Skin epidermis (tissue), 12 donors: ENCODE measurements around the gene DPYD.

Experiments used
- H3K27ac ChIP-seq, 21 experiments: fragments of 200-600 bp; sonication (generic) in 11 of 21; one replicate each; pipeline ENCODE4 v1.5.0; 2020; ENCODE audit warnings: mild to moderate bottlenecking in 3 of 21, inconsistent platforms in 2 of 21, moderate library complexity in 2 of 21
- H3K4me3 ChIP-seq, 7 experiments: fragments of 200-600 bp; sonication (generic) in 2 of 7; one replicate each; pipeline ENCODE4 v1.5.0; 2020; ENCODE audit warnings: inconsistent platforms in 2 of 7, mild to moderate bottlenecking in 2 of 7, moderate library complexity in 1 of 7

Gene DPYD

GRCh38 chr1:97093741-97094140, 827.1 kb downstream of the DPYD start:
- Histone ChIP-seq H3K27ac (no peak overlapping the region), H3K4me3 (no peak overlapping the region)

GRCh38 chr1:97092824-97093223, 828.0 kb downstream of the DPYD start:
- Histone ChIP-seq H3K27ac (no peak overlapping the region), H3K4me3 (no peak overlapping the region)

- Histone ChIP-seq H3K27ac (no peak overlapping the region), H3K4me3 (no peak overlapping the region)
Measured at GRCh38 chr1:97091679-97092078, 829.2 kb downstream of the DPYD start.

DNA sequence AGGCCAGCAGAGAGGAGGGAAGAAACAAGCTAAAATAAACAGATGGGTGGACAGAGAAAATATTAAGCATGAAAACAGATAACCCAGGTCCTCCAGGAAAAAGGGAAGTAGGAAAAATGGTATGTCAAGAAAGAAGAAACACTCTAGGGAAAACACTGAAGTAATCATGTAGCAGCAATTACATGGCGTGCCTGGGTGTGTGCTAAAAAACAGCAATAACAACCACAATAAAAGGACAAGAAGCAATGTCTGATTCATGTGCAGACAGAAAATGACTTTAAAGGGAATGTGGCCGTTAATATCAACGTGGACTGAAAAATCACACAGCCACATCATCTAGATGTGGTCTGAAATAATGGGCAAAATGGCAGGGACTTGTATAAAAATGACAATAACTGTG, 829.6 kb downstream of the DPYD start:
- Histone ChIP-seq H3K27ac (no peak overlapping the region), H3K4me3 (no peak overlapping the region)

GRCh38 chr1:97090725-97091124, 830.1 kb downstream of the DPYD start:
- no peak overlapping the region for H3K4me3 ChIP-seq

GRCh38 chr1:97089173-97089572, 831.7 kb downstream of the DPYD start:
- Histone ChIP-seq H3K4me3 (no peak overlapping the region), H3K27ac (no peak overlapping the region)

More at GRCh38 chr1:97090725-97091124, 830.1 kb downstream of the DPYD start:
- no peak overlapping the region for H3K27ac ChIP-seq

- H3K27ac ChIP-seq = no peak overlapping the region
- no peak overlapping the region for H3K4me3 ChIP-seq
Measured at GRCh38 chr1:97088391-97088790, 832.4 kb downstream of the DPYD start.

- H3K4me3 ChIP-seq = no peak overlapping the region
- no peak overlapping the region for H3K27ac ChIP-seq
Measured at GRCh38 chr1:97084546-97084945, 836.3 kb downstream of the DPYD start.

GRCh38 chr1:97082160-97082848, 838.5 kb downstream of the DPYD start:
- H3K27ac ChIP-seq = no peak overlapping the region
- no peak overlapping the region for H3K4me3 ChIP-seq

GRCh38 chr1:97078872-97079271, 842.0 kb downstream of the DPYD start:
- H3K4me3 ChIP-seq = no peak overlapping the region
- H3K27ac ChIP-seq = no peak overlapping the region

- no peak overlapping the region for H3K4me3 ChIP-seq
- no peak overlapping the region for H3K27ac ChIP-seq
Measured at GRCh38 chr1:97077221-97077620, 843.6 kb downstream of the DPYD start.

DNA sequence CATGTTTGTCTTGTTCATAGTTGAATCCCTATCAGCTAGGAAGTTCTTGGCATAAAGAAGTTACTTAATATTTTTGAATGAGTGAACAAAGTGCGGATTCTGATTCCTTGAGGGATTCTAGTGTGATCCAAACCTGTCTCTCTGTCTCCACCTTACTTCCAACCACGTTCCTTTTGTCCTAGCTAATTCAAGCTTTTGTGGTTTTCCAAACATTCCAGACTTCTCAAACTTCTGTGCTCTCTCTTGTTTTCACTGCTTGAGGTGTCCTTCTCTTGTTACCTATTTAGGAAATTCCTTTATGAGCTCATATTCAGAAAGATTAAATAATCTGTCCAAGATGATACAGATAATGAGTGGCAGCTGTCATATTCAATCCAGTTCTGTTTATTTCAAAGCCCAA, 846.1 kb downstream of the DPYD start:
- Histone ChIP-seq H3K4me3 (no peak overlapping the region), H3K27ac (no peak overlapping the region)

DNA sequence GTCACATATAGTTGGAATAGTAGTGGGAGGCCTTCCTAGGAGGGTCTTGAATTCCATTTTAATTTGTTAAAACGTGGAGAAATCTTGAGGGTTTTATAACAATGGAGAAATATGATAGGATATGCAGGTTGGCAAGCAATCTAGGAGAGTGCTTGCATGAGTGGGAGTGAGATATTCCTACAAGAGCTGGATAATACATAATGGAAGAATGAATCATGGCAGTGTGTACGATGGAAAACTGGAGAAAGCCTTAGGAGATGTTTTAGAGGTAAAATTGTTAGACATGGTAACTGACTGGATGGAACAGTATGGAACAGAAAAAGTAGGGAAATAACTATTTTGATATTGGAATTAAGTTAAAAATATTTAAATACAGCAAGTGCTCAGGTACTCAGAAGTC, 846.9 kb downstream of the DPYD start:
- Histone ChIP-seq H3K4me3 (no peak overlapping the region), H3K27ac (no peak overlapping the region)

DNA sequence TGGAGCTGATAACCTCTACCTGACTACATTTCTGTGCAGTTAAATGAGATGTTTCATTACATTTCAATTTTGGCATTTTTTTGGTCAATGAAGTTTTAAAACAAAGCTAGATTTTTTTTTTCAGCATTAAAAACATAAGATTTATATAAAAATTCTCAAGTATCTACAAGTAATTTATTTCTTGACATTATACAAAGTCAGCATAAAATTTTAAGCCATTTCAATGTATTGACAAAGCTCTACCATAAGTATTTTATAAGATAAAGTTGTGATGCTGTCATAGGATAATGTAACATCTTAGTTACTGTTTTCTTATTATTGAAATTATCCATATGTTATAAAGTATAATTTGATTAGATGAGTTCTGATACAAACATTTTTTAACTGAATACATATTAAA, 847.7 kb downstream of the DPYD start:
- Histone ChIP-seq H3K4me3 (no peak overlapping the region), H3K27ac (no peak overlapping the region)

DNA sequence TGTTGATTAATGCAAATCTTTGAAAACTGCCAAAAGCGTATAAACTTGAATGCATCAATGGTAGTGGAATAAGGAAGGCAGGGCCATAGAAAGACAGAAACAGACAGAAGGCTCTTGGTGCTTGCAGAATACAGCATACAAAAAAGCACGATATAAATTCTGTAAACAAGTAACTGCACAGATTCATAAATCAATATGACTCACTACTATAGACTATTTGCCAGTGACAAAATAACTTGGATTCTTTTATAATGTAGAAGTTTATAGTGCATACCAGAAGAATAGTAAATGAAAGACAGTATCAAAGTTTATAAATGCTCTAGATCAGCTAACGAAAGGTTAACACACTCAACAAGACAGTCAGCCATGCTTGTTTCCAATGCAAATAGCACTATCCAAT, 849.7 kb downstream of the DPYD start:
- no peak overlapping the region for H3K4me3 ChIP-seq
- no peak overlapping the region for H3K27ac ChIP-seq

DNA sequence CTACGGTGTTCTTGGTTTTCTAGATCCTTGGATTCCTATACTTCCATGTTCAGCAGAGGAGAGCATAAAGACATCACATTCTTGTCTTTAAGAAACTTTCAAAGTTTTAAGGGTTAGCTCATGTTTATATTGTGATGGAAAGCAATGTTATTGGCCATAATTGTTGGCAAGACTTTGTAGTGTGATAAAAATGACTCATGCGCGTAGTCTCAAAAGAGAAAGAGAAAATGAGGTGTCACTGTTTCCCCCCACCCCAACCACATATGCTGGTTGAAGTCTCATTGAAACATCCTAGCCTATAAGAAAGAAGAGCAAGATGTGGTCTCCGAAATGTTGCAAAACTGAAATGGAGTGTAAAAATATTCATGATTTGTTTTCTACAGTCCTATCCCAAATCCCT, 850.5 kb downstream of the DPYD start:
- no peak overlapping the region for H3K27ac ChIP-seq
- H3K4me3 ChIP-seq = no peak overlapping the region

DNA sequence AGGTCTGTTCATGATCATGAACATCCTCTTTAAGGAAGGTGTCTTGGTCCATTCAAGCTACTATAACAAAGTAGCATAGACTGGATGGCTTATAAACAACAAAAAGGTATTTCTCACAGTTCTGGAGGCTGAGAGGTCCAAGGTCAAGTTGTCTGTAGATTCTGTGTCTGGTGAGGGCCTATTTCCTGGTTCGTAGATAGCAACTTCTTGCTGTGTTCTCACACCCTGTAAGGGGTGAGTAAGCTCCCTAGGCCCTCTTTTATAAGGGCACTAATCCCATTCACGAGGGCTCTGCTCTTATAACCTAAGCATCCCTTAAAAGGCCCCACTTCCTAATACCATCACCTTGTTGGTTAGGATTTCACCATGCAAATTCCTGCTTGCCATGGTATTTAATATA, 851.5 kb downstream of the DPYD start:
- Histone ChIP-seq H3K4me3 (no peak overlapping the region), H3K27ac (no peak overlapping the region)

DNA sequence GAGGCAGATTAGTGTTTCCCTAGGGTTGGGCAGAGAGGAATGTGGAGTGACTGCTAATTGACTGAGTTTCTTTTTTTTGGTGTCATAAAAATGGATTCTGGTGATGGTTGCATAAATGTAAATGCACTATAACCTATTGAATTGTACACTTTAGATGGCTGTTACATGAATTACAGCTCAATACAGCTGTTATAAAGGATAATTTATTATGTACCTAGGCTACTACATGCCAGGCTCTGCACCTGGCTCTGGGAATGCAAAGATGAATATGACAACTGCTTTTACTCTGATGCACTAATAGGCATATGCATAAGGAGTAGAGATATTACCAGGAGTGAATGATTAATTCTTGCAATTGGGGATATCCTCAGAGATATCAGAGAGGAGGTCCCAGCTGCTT, 854.0 kb downstream of the DPYD start:
- no peak overlapping the region for H3K4me3 ChIP-seq

GRCh38 chr1:97063532-97063931, 857.3 kb downstream of the DPYD start:
- Histone ChIP-seq H3K4me3 (no peak overlapping the region), H3K27ac (no peak overlapping the region)

More for the DNA sequence above, 854.0 kb downstream of the DPYD start:
- no peak overlapping the region for H3K27ac ChIP-seq

GRCh38 chr1:97061604-97062003, 859.2 kb downstream of the DPYD start:
- H3K27ac ChIP-seq = no peak overlapping the region
- H3K4me3 ChIP-seq = no peak overlapping the region

DNA sequence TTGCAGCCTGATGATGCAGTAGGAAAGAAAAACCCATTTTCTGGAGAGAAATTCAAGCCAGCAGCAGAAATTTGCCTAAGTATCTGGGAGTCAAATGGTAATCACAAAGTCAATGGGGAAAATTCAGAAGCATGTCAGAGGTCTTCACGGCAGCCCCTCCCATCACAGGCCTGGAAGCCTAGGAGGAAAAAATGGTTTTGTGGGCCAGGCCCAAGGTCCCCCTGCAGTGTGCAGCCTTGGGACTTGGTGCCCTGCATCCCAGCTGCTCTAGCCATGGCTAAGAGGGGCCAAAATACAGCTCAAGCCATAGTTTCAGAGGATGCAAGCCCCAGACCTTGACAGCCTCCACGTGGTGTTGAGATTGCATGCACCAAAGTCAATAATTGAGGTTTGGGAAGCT, 864.4 kb downstream of the DPYD start:
- no peak overlapping the region for H3K27ac ChIP-seq
- H3K4me3 ChIP-seq = no peak overlapping the region

- no peak overlapping the region for H3K4me3 ChIP-seq
- no peak overlapping the region for H3K27ac ChIP-seq
Measured at GRCh38 chr1:97053268-97053667, 867.6 kb downstream of the DPYD start.
